NCI-H1417 (cell line): ENCODE measurements around the gene KIAA1671.
A peak's percentile ranks its signal among the peaks of the same experiment; 100 is the strongest.

Experiments
- DNase-seq, 3 experiments: peaks; one replicate each; lab custom pipeline; 2025; lab: John Stamatoyannopoulos, UW

KIAA1671 gene

GRCh38 chr22:25067851-25068421 lies 115.4 kb downstream of the KIAA1671 start:
- DNase-seq: peak in 2 of 3 experiments; percentile 17 to 41

- no peak for DNase-seq
These were observed 116.2 kb downstream of the KIAA1671 start for GRCh38 chr22:25068707-25069106.

- DNase-seq: no peak
These were observed 116.9 kb downstream of the KIAA1671 start for GRCh38 chr22:25069426-25069757.

- peak in 1 of 3 experiments; percentile 11 for DNase-seq
These were observed 117.4 kb downstream of the KIAA1671 start for GRCh38 chr22:25069758-25070481.

GRCh38 chr22:25070956-25071355 lies 118.4 kb downstream of the KIAA1671 start:
- DNase-seq: no peak

- no peak for DNase-seq
These were observed 119.2 kb downstream of the KIAA1671 start for GRCh38 chr22:25071720-25072119.

GRCh38 chr22:25072406-25072805 lies 119.9 kb downstream of the KIAA1671 start:
- DNase-seq: no peak

- DNase-seq: no peak
These were observed 123.8 kb downstream of the KIAA1671 start for GRCh38 chr22:25076336-25076735.

- no peak for DNase-seq
These were observed 124.5 kb downstream of the KIAA1671 start for GRCh38 chr22:25077056-25077455.

GRCh38 chr22:25077964-25078363 lies 125.4 kb downstream of the KIAA1671 start:
- DNase-seq: no peak

- DNase-seq: no peak
These were observed 126.1 kb downstream of the KIAA1671 start for GRCh38 chr22:25078591-25078990.

- no peak for DNase-seq
These were observed 128.3 kb downstream of the KIAA1671 start for GRCh38 chr22:25080855-25081254.

- DNase-seq: peak; percentile 1 to 25 (median 3)
These were observed 128.9 kb downstream of the KIAA1671 start for GRCh38 chr22:25081409-25081824.

- DNase-seq: no peak
These were observed 129.6 kb downstream of the KIAA1671 start for GRCh38 chr22:25082096-25082495.

- DNase-seq: no peak
These were observed 130.7 kb downstream of the KIAA1671 start for GRCh38 chr22:25083056-25083806.

- peak in 1 of 3 experiments; percentile 3 for DNase-seq
These were observed 131.3 kb downstream of the KIAA1671 start for GRCh38 chr22:25083807-25084200.

GRCh38 chr22:25084405-25085107 lies 132.0 kb downstream of the KIAA1671 start:
- DNase-seq: no peak

- DNase-seq: no peak
These were observed 132.6 kb downstream of the KIAA1671 start for GRCh38 chr22:25085156-25085555.

- DNase-seq: no peak
These were observed 133.7 kb downstream of the KIAA1671 start for GRCh38 chr22:25085930-25086901.

- no peak for DNase-seq
These were observed 134.4 kb downstream of the KIAA1671 start for GRCh38 chr22:25086902-25087282.

- no peak for DNase-seq
These were observed 137.8 kb downstream of the KIAA1671 start for GRCh38 chr22:25090225-25090890.
